H9 (cell line): Measurements from ENCODE around the gene CEP350. TPM values are rescaled to one million over a fixed set of nuclear protein-coding genes. Genes with fewer than 3 reads are reported as not detected.

Experiments
- DNase-seq: peaks from one replicate; pipeline ENCODE4 v3.0.0-alpha.2; 2017
- H2AFZ ChIP-seq: one replicate; pipeline ENCODE4 v1.6.1; 2013; ENCODE audit warnings: mild to moderate bottlenecking, low read length, control low read depth, moderate library complexity
- H2AK5ac ChIP-seq: 2 replicates; pipeline ENCODE4 v1.6.1; 2013; ENCODE audit warnings: low read length, control low read depth, mixed read lengths; ENCODE audit not compliant: insufficient read length
- H2BK120ac ChIP-seq: one replicate; pipeline ENCODE4 v1.6.1; 2013; ENCODE audit warnings: low read depth, mild to moderate bottlenecking, low read length, control low read depth, inconsistent platforms; ENCODE audit not compliant: poor library complexity, severe bottlenecking
- H2BK12ac ChIP-seq: 2 replicates; pipeline ENCODE4 v1.6.1; 2013; ENCODE audit warnings: low read length, control low read depth, mixed read lengths, low read depth; ENCODE audit not compliant: insufficient read length
- H2BK15ac ChIP-seq: 2 replicates; pipeline ENCODE4 v1.6.1; 2013; ENCODE audit warnings: low read depth, low read length, control low read depth
- H2BK20ac ChIP-seq: one replicate; pipeline ENCODE4 v1.6.1; 2013; ENCODE audit warnings: low read depth, mild to moderate bottlenecking, low read length, control low read depth, inconsistent platforms; ENCODE audit not compliant: poor library complexity, severe bottlenecking
- H2BK5ac ChIP-seq: 2 replicates; pipeline ENCODE4 v1.6.1; 2013; ENCODE audit warnings: low read length, control low read depth, mixed read lengths; ENCODE audit not compliant: insufficient read length
- H3K14ac ChIP-seq: 2 replicates; pipeline ENCODE4 v1.6.1; 2013; ENCODE audit warnings: low read length, control low read depth; ENCODE audit not compliant: insufficient read depth
- H3K18ac ChIP-seq: 2 replicates; pipeline ENCODE4 v1.6.1; 2013; ENCODE audit warnings: low read depth, mild to moderate bottlenecking, mixed read lengths, low read length, control low read depth; ENCODE audit not compliant: insufficient read length
- H3K23ac ChIP-seq: 2 replicates; pipeline ENCODE4 v1.6.1; 2013; ENCODE audit warnings: low read length, control low read depth, mixed read lengths, low read depth; ENCODE audit not compliant: insufficient read length
- H3K23me2 ChIP-seq: 2 replicates; pipeline ENCODE4 v1.6.1; 2013; ENCODE audit warnings: low read depth, mild to moderate bottlenecking, mixed read lengths, low read length, control low read depth; ENCODE audit not compliant: insufficient read length, poor library complexity, severe bottlenecking
- H3K27ac ChIP-seq: 2 replicates; pipeline ENCODE4 v1.5.1; 2013; ENCODE audit warnings: low read length, control low read depth, mixed read lengths, low read depth; ENCODE audit not compliant: insufficient read length
- H3K27me3 ChIP-seq: 2 replicates; pipeline ENCODE4 v1.6.1; 2013; ENCODE audit warnings: low read length, control low read depth, inconsistent platforms; ENCODE audit not compliant: insufficient read depth
- H3K4ac ChIP-seq: 2 replicates; pipeline ENCODE4 v1.6.1; 2013; ENCODE audit warnings: low read depth, mild to moderate bottlenecking, control low read depth, inconsistent platforms, low read length, moderate library complexity
- H3K4me1 ChIP-seq: 2 replicates; pipeline ENCODE4 v1.6.1; 2013; ENCODE audit warnings: low read length, control low read depth, inconsistent platforms; ENCODE audit not compliant: insufficient read depth
- H3K4me2 ChIP-seq: 2 replicates; pipeline ENCODE4 v1.6.1; 2013; ENCODE audit warnings: low read length, control low read depth, mixed read lengths; ENCODE audit not compliant: insufficient read length, insufficient read depth
- H3K56ac ChIP-seq: 2 replicates; pipeline ENCODE4 v1.6.1; 2013; ENCODE audit warnings: low read depth, mild to moderate bottlenecking, mixed read lengths, low read length, control low read depth; ENCODE audit not compliant: insufficient read length
- H3K79me1 ChIP-seq: 2 replicates; pipeline ENCODE4 v1.6.1; 2013; ENCODE audit warnings: low read depth, mild to moderate bottlenecking, moderate library complexity, low read length, control low read depth, inconsistent platforms; ENCODE audit not compliant: insufficient read depth, poor library complexity, severe bottlenecking
- H3K79me2 ChIP-seq: 2 replicates; pipeline ENCODE4 v1.6.1; 2013; ENCODE audit warnings: low read length, control low read depth, inconsistent platforms; ENCODE audit not compliant: insufficient read depth
- H3K9ac ChIP-seq: 2 replicates; pipeline ENCODE4 v1.6.1; 2013; ENCODE audit warnings: low read length, control low read depth, mixed read lengths; ENCODE audit not compliant: insufficient read length; ENCODE audit errors: extremely low read depth
- H3K9me3 ChIP-seq: one replicate; pipeline ENCODE4 v1.6.1; 2013; ENCODE audit warnings: low read depth, low read length, inconsistent platforms; ENCODE audit not compliant: control insufficient read depth
- H3T11ph ChIP-seq: one replicate; pipeline ENCODE4 v1.6.1; 2013; ENCODE audit warnings: mild to moderate bottlenecking, low read length, control low read depth, inconsistent platforms
- H4K20me1 ChIP-seq: one replicate; pipeline ENCODE4 v1.6.1; 2013; ENCODE audit not compliant: control insufficient read depth, insufficient read length, insufficient read depth
- H4K5ac ChIP-seq: 2 replicates; pipeline ENCODE4 v1.6.1; 2013; ENCODE audit warnings: low read depth, mild to moderate bottlenecking, mixed read lengths, low read length, control low read depth; ENCODE audit not compliant: insufficient read length
- H4K8ac ChIP-seq: replicated peaks from 2 replicates; pipeline ENCODE4 v1.6.1; 2013; ENCODE audit warnings: low read length, control low read depth, mixed read lengths, low read depth; ENCODE audit not compliant: insufficient read length
- H4K91ac ChIP-seq: 2 replicates; pipeline ENCODE4 v1.6.1; 2013; ENCODE audit warnings: low read depth, mild to moderate bottlenecking, moderate library complexity, mixed read lengths, low read length, control low read depth; ENCODE audit not compliant: insufficient read length
- H3K27ac Mint-ChIP-seq, 3 experiments: 2 replicates in 2 of 3; 3 replicates in 1 of 3; pipeline ENCODE4 v1.8.0; 2020 to 2021; ENCODE audit warnings: mixed read lengths in 3 of 3, mild to moderate bottlenecking in 1 of 3, moderate library complexity in 1 of 3
- H3K27me3 Mint-ChIP-seq: 2 replicates; pipeline ENCODE4 v1.8.0; 2021; ENCODE audit warnings: low read depth, mild to moderate bottlenecking, moderate library complexity, mixed read lengths
- H3K36me3 Mint-ChIP-seq, 3 experiments: 2 replicates in 2 of 3; 3 replicates in 1 of 3; pipeline ENCODE4 v1.8.0; 2020 to 2021; ENCODE audit warnings: low read depth in 3 of 3, mixed read lengths in 3 of 3; ENCODE audit not compliant: insufficient read depth in 1 of 3
- H3K4me1 Mint-ChIP-seq, 2 experiments: 2 replicates each; pipeline ENCODE4 v1.8.0; 2020; ENCODE audit warnings: mixed read lengths in 2 of 2
- H3K4me3 Mint-ChIP-seq, 2 experiments: 2 replicates in 1 of 2; 3 replicates in 1 of 2; pipeline ENCODE4 v1.8.0; 2020 to 2021; ENCODE audit warnings: mild to moderate bottlenecking in 2 of 2, mixed read lengths in 2 of 2, moderate library complexity in 1 of 2
- H3K9me3 Mint-ChIP-seq, 2 experiments: 2 replicates in 1 of 2; 3 replicates in 1 of 2; pipeline ENCODE4 v1.8.0; 2020; ENCODE audit warnings: mild to moderate bottlenecking in 2 of 2, mixed read lengths in 2 of 2, moderate library complexity in 1 of 2
- WGBS: extraction: QIAGEN DNeasy Blood & Tissue Kit; methylation state at CpG from one replicate; pipeline ENCODE4 v1.1.7; 2013; ENCODE audit warnings: missing lambda C conversion rate, low lambda C conversion rate, mixed read lengths; ENCODE audit not compliant: insufficient read length; ENCODE audit errors: extremely low coverage; 5-methylcytosine and 5-hydroxymethylcytosine counted together
- total RNA-seq: library from RNA; stranded (reverse); gene quantifications from 2 replicates; pipeline ENCODE4 v1.2.1, GENCODE V29; 2021
- TF ChIP-seq, protein P1 (sequence below): fragments of 200-600 bp; sonication (generic); conservative IDR thresholded peaks from 3 replicates; pipeline ENCODE4 v1.8.0; 2021; ENCODE audit warnings: antibody characterized with exemption, mild to moderate bottlenecking

The CEP350 gene
- total RNA-seq, 1 experiment from 2014 or later, result 39.2 TPM

DNA sequence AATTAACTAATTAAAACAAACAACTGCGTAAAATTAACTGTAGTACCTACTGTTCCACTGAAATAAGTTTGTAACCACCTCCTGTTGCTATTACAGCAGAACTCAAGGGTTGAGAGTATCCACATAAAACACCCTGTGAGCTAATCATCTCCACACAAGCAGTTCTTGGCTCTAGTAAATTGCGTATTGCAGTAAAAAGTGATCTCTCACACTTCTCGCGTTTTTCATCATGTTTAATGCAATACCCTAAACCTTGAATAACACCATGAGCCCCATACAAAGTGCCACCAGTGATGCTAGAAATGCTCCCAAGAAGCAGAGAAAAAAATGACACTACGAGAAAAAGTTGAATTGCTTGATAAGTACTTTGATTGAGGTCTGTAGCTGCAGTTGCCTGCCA lies 29.3 kb upstream of the CEP350 start:
- no peak overlapping the region for H2BK15ac ChIP-seq
- no peak overlapping the region for H3K27ac ChIP-seq
- no peak overlapping the region for H2BK20ac ChIP-seq
- H4K5ac ChIP-seq, result no peak overlapping the region
- H2AK5ac ChIP-seq, result no peak overlapping the region
- no peak overlapping the region for H4K8ac ChIP-seq
- no peak overlapping the region for H2BK5ac ChIP-seq
- H3K23ac ChIP-seq, result no peak overlapping the region
- peaks cover 7% of the 10 kb centered on the region; the same call in 1 of the 2 replicates for H3K4me1 ChIP-seq
- Mint-ChIP-seq H3K27me3 (no peaks in the 10 kb centered on the region), H3K9me3 (no peaks in the 10 kb centered on the region), H3K27ac (no peak overlapping the region), H3K4me1 (peaks cover 14% of the 10 kb centered on the region in 2 experiments), H3K36me3 (peaks cover 0 to 2% (median 1%) of the 10 kb centered on the region in 3 experiments; a peak in 2 of 7 replicates), H3K4me3 (no peak overlapping the region)
- no peak overlapping the region for H3K18ac ChIP-seq
- no peak overlapping the region for H3K56ac ChIP-seq
- no peak overlapping the region for H4K91ac ChIP-seq
- H3K23me2 ChIP-seq, result no peaks in the 10 kb centered on the region
- TF ChIP-seq, protein P1, sequence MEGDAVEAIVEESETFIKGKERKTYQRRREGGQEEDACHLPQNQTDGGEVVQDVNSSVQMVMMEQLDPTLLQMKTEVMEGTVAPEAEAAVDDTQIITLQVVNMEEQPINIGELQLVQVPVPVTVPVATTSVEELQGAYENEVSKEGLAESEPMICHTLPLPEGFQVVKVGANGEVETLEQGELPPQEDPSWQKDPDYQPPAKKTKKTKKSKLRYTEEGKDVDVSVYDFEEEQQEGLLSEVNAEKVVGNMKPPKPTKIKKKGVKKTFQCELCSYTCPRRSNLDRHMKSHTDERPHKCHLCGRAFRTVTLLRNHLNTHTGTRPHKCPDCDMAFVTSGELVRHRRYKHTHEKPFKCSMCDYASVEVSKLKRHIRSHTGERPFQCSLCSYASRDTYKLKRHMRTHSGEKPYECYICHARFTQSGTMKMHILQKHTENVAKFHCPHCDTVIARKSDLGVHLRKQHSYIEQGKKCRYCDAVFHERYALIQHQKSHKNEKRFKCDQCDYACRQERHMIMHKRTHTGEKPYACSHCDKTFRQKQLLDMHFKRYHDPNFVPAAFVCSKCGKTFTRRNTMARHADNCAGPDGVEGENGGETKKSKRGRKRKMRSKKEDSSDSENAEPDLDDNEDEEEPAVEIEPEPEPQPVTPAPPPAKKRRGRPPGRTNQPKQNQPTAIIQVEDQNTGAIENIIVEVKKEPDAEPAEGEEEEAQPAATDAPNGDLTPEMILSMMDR, result no peak
- no peak overlapping the region for H2BK120ac ChIP-seq
- no peaks in the 10 kb centered on the region for H3K27me3 ChIP-seq
- H3K4ac ChIP-seq, result no peak overlapping the region
- DNase-seq, result no peak
- H3K4me2 ChIP-seq, result no peak overlapping the region
- no peaks in the 10 kb centered on the region for H3K79me1 ChIP-seq
- no CpG with 5 or more reads among the region's 5 CpGs for WGBS
- no peaks in the 10 kb centered on the region for H3K79me2 ChIP-seq
- no peak overlapping the region for H2AFZ ChIP-seq
- no peak overlapping the region for H3K9ac ChIP-seq
- H3T11ph ChIP-seq, result no peak overlapping the region
- no peaks in the 10 kb centered on the region for H3K9me3 ChIP-seq
- no peak overlapping the region for H2BK12ac ChIP-seq
- H4K20me1 ChIP-seq, result no peaks in the 10 kb centered on the region
- H3K14ac ChIP-seq, result no peak overlapping the region
